ENCODE measurements around the gene SLC6A16.

DNA sequence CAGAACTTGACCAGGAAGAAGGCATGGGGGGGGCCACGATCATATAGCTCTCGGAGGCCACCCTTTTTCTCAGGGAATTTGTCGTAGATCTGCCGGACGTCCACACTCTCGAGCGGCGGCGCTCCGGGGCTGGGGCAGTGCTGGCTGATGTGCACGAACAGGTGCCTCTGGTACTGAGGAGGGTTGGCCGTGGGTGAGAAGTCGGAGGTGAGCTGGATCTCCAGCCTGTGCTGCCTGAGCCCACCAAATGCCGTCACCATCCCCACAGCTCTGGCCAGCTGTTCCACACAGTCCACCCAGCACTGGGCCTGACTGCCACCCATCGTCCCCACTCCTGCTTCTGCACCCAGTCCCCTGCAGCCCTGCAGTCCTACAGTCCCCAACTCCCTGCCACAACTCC lies 22.2 kb upstream of the SLC6A16 start:
- no peak for TF ChIP-seq POLR2AphosphoS5 (IDR thresholded peaks at IDR 0.05; ENCODE audit: low read depth)
- TF ChIP-seq, protein P1, sequence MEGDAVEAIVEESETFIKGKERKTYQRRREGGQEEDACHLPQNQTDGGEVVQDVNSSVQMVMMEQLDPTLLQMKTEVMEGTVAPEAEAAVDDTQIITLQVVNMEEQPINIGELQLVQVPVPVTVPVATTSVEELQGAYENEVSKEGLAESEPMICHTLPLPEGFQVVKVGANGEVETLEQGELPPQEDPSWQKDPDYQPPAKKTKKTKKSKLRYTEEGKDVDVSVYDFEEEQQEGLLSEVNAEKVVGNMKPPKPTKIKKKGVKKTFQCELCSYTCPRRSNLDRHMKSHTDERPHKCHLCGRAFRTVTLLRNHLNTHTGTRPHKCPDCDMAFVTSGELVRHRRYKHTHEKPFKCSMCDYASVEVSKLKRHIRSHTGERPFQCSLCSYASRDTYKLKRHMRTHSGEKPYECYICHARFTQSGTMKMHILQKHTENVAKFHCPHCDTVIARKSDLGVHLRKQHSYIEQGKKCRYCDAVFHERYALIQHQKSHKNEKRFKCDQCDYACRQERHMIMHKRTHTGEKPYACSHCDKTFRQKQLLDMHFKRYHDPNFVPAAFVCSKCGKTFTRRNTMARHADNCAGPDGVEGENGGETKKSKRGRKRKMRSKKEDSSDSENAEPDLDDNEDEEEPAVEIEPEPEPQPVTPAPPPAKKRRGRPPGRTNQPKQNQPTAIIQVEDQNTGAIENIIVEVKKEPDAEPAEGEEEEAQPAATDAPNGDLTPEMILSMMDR (IDR thresholded peaks at IDR 0.05; ENCODE audit: insufficient read depth, low read length): no peak
- TF ChIP-seq, protein P2, sequence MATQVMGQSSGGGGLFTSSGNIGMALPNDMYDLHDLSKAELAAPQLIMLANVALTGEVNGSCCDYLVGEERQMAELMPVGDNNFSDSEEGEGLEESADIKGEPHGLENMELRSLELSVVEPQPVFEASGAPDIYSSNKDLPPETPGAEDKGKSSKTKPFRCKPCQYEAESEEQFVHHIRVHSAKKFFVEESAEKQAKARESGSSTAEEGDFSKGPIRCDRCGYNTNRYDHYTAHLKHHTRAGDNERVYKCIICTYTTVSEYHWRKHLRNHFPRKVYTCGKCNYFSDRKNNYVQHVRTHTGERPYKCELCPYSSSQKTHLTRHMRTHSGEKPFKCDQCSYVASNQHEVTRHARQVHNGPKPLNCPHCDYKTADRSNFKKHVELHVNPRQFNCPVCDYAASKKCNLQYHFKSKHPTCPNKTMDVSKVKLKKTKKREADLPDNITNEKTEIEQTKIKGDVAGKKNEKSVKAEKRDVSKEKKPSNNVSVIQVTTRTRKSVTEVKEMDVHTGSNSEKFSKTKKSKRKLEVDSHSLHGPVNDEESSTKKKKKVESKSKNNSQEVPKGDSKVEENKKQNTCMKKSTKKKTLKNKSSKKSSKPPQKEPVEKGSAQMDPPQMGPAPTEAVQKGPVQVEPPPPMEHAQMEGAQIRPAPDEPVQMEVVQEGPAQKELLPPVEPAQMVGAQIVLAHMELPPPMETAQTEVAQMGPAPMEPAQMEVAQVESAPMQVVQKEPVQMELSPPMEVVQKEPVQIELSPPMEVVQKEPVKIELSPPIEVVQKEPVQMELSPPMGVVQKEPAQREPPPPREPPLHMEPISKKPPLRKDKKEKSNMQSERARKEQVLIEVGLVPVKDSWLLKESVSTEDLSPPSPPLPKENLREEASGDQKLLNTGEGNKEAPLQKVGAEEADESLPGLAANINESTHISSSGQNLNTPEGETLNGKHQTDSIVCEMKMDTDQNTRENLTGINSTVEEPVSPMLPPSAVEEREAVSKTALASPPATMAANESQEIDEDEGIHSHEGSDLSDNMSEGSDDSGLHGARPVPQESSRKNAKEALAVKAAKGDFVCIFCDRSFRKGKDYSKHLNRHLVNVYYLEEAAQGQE (IDR thresholded peaks at IDR 0.05; ENCODE audit: insufficient replicate concordance, low read depth): no peak
- no peak for TF ChIP-seq SPI1 (IDR thresholded peaks at IDR 0.05; ENCODE audit: borderline replicate concordance, low read depth)
- TF ChIP-seq GABPA (IDR thresholded peaks at IDR 0.05; ENCODE audit: low read depth): no peak

Data from HL-60 (cell line).